Effector memory CD4-positive, alpha-beta T cell (primary cell): ENCODE data around the gene MOCS3.
A peak's percentile ranks its signal among the peaks of the same experiment; 100 is the strongest.
"Not testable (repeated sequence)": the region's sequence is repeated elsewhere in the genome, so short reads cannot be mapped to it uniquely, and the experiment has no call there.

Experiments
- DNase-seq, 3 donors: peaks; one replicate each; pipeline ENCODE4 v3.0.0-alpha.2; 2020
- H3K27ac ChIP-seq: 2 replicates; pipeline ENCODE4 v1.7.0; 2013; ENCODE audit warnings: mild to moderate bottlenecking, low read length, moderate library complexity; ENCODE audit not compliant: insufficient read depth, poor library complexity, severe bottlenecking
- H3K27me3 ChIP-seq: replicated peaks from 2 replicates; pipeline ENCODE4 v1.7.0; 2013; ENCODE audit warnings: mild to moderate bottlenecking, low read length; ENCODE audit not compliant: insufficient read depth, control insufficient read depth, poor library complexity, severe bottlenecking
- H3K36me3 ChIP-seq: 2 replicates; pipeline ENCODE4 v1.7.0; 2013; ENCODE audit warnings: mild to moderate bottlenecking, low read length, moderate library complexity; ENCODE audit not compliant: control insufficient read depth, insufficient read depth
- H3K4me1 ChIP-seq: 2 replicates; pipeline ENCODE4 v1.7.0; 2013; ENCODE audit warnings: low read length, mild to moderate bottlenecking; ENCODE audit not compliant: control insufficient read depth, insufficient read depth, poor library complexity, severe bottlenecking
- H3K4me3 ChIP-seq: 2 replicates; pipeline ENCODE4 v1.7.0; 2013; ENCODE audit warnings: low read length, low read depth, mild to moderate bottlenecking; ENCODE audit not compliant: insufficient read depth, poor library complexity, severe bottlenecking
- H3K9me3 ChIP-seq: 2 replicates; pipeline ENCODE4 v1.7.0; 2013; ENCODE audit warnings: mild to moderate bottlenecking, low read length, moderate library complexity; ENCODE audit not compliant: control insufficient read depth

MOCS3 gene

GRCh38 chr20:50957798-50958614 lies 612 bp upstream of the MOCS3 start, which contains the start of gene DPM1:
Gene DPM1 (minus strand): TSS chr20:50958532. CDS start chr20:50958523, 9 bp downstream.
- peak within 1 kb of the TSS; percentile 97 for H3K27ac ChIP-seq
- H3K9me3 ChIP-seq = no peaks in the 10 kb centered on the region
- peaks cover 18% of the 10 kb centered on the region for H3K4me1 ChIP-seq
- peak; percentile 76 to 88 (median 78) for DNase-seq
- no peaks in the 10 kb centered on the region for H3K27me3 ChIP-seq
- peak within 1 kb of the TSS; percentile 83 for H3K4me3 ChIP-seq
- peaks cover 16% of the 10 kb centered on the region for H3K36me3 ChIP-seq

- peaks cover 18% of the 10 kb centered on the region for H3K4me1 ChIP-seq
- no peak for DNase-seq
- H3K27me3 ChIP-seq = no peaks in the 10 kb centered on the region
- peak overlapping the region; percentile 83 for H3K4me3 ChIP-seq
- H3K36me3 ChIP-seq = peaks cover under 1% of the 10 kb centered on the region
- H3K27ac ChIP-seq = peak overlapping the region; percentile 97
- H3K9me3 ChIP-seq = no peaks in the 10 kb centered on the region
Measured at GRCh38 chr20:50959543-50960126, 1.0 kb downstream of the MOCS3 start.

- Histone ChIP-seq H3K27me3 (no peaks in the 10 kb centered on the region), H3K4me1 (no peaks in the 10 kb centered on the region), H3K4me3 (no peak overlapping the region), H3K36me3 (no peaks in the 10 kb centered on the region), H3K27ac (no peak overlapping the region), H3K9me3 (no peaks in the 10 kb centered on the region)
- no peak for DNase-seq
Measured at GRCh38 chr20:50967586-50967985, 9.0 kb downstream of the MOCS3 start.

GRCh38 chr20:50968289-50968688 lies 9.7 kb downstream of the MOCS3 start:
- Histone ChIP-seq H3K27ac (no peak overlapping the region), H3K36me3 (no peaks in the 10 kb centered on the region), H3K4me3 (no peak overlapping the region), H3K9me3 (no peaks in the 10 kb centered on the region), H3K27me3 (no peaks in the 10 kb centered on the region), H3K4me1 (no peaks in the 10 kb centered on the region)
- no peak for DNase-seq

GRCh38 chr20:50969435-50969834 lies 10.8 kb downstream of the MOCS3 start:
- H3K4me1 ChIP-seq = no peaks in the 10 kb centered on the region
- H3K4me3 ChIP-seq = no peak overlapping the region
- DNase-seq = no peak
- H3K9me3 ChIP-seq = no peaks in the 10 kb centered on the region
- H3K36me3 ChIP-seq = no peaks in the 10 kb centered on the region
- no peaks in the 10 kb centered on the region for H3K27me3 ChIP-seq
- H3K27ac ChIP-seq = no peak overlapping the region

- Histone ChIP-seq H3K4me1 (no peaks in the 10 kb centered on the region), H3K27me3 (no peaks in the 10 kb centered on the region), H3K27ac (no peak overlapping the region), H3K4me3 (no peak overlapping the region), H3K36me3 (no peaks in the 10 kb centered on the region), H3K9me3 (no peaks in the 10 kb centered on the region)
- DNase-seq = no peak
Measured at GRCh38 chr20:50969912-50970311, 11.3 kb downstream of the MOCS3 start.

GRCh38 chr20:50975701-50976330 lies 17.2 kb downstream of the MOCS3 start:
- Histone ChIP-seq H3K36me3 (no peaks in the 10 kb centered on the region), H3K27ac (no peak overlapping the region), H3K27me3 (no peaks in the 10 kb centered on the region), H3K4me3 (no peak overlapping the region), H3K4me1 (no peaks in the 10 kb centered on the region), H3K9me3 (no peaks in the 10 kb centered on the region)
- no peak for DNase-seq

GRCh38 chr20:50977066-50978021 lies 18.7 kb downstream of the MOCS3 start:
- Histone ChIP-seq H3K4me3 (no peak overlapping the region), H3K36me3 (no peaks in the 10 kb centered on the region), H3K27me3 (no peaks in the 10 kb centered on the region), H3K4me1 (no peaks in the 10 kb centered on the region), H3K27ac (no peak overlapping the region), H3K9me3 (no peaks in the 10 kb centered on the region)
- DNase-seq = no peak

- not testable (repeated sequence) for H3K4me1 ChIP-seq, H3K27me3 ChIP-seq, H3K9me3 ChIP-seq, H3K27ac ChIP-seq, H3K36me3 ChIP-seq, DNase-seq, H3K4me3 ChIP-seq
Measured at GRCh38 chr20:50978533-50978932, 19.9 kb downstream of the MOCS3 start.
